ENCODE results near the gene WDR46. TPM values are rescaled to one million over a fixed set of nuclear protein-coding genes. Genes with fewer than 3 reads are reported as not detected.
A peak's percentile ranks its signal among the peaks of the same experiment; 100 is the strongest.

The WDR46 gene
- total and polyA plus RNA-seq, 2 of the 13 experiments (the other 11 are each of a cell fraction or from before 2014, with no cell fraction given), result 47.4 to 105 TPM

- TF ChIP-seq, protein P1, sequence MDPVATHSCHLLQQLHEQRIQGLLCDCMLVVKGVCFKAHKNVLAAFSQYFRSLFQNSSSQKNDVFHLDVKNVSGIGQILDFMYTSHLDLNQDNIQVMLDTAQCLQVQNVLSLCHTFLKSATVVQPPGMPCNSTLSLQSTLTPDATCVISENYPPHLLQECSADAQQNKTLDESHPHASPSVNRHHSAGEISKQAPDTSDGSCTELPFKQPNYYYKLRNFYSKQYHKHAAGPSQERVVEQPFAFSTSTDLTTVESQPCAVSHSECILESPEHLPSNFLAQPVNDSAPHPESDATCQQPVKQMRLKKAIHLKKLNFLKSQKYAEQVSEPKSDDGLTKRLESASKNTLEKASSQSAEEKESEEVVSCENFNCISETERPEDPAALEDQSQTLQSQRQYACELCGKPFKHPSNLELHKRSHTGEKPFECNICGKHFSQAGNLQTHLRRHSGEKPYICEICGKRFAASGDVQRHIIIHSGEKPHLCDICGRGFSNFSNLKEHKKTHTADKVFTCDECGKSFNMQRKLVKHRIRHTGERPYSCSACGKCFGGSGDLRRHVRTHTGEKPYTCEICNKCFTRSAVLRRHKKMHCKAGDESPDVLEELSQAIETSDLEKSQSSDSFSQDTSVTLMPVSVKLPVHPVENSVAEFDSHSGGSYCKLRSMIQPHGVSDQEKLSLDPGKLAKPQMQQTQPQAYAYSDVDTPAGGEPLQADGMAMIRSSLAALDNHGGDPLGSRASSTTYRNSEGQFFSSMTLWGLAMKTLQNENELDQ (CRISPR knock-in tag; IDR thresholded peaks at IDR 0.05; ENCODE audit: borderline replicate concordance), result 0 out of 2 replicates have a peak, but pooled peaks have one; percentile 7
- TF ChIP-seq ELF1 (CRISPR knock-in tag; IDR thresholded peaks at IDR 0.05) (peak; percentile 84), SAP130 (CRISPR knock-in tag; IDR thresholded peaks at IDR 0.05; ENCODE audit: low read depth) (peak; percentile 90), ZNF354B (CRISPR knock-in tag; IDR thresholded peaks at IDR 0.05) (peak; percentile 42; the same call in 1 of the 2 replicates), BRD4 (CRISPR knock-in tag; IDR thresholded peaks at IDR 0.05) (no peak; the same call in 1 of the 2 replicates), ZBTB20 (CRISPR knock-in tag; IDR thresholded peaks at IDR 0.05; ENCODE audit: borderline replicate concordance, low read depth) (peak; percentile 74), ZKSCAN1 (IDR thresholded peaks at IDR 0.05; ENCODE audit: low read length) (no peak), CREBL2 (CRISPR knock-in tag; IDR thresholded peaks at IDR 0.05; ENCODE audit: borderline replicate concordance) (peak; percentile 58; the same call in 1 of the 2 replicates), ZNF205 (CRISPR knock-in tag; IDR thresholded peaks at IDR 0.05) (peak; percentile 79; the same call in 1 of the 2 replicates), ZNF574 (CRISPR knock-in tag; IDR thresholded peaks at IDR 0.05) (peak; percentile 91), HOMEZ (CRISPR knock-in tag; IDR thresholded peaks at IDR 0.05; ENCODE audit: low read depth) (peak; percentile 28; the same call in 1 of the 2 replicates), PPARG (CRISPR knock-in tag; conservative IDR thresholded peaks at IDR 0.05) (peak; percentile 35; the same call in 1 of the 2 replicates), NFIB (CRISPR knock-in tag; IDR thresholded peaks at IDR 0.05; ENCODE audit: borderline replicate concordance) (no peak), BRCA1 (CRISPR knock-in tag; IDR thresholded peaks at IDR 0.05) (peak; percentile 42; the same call in 1 of the 2 replicates), ZNF687 (CRISPR knock-in tag; IDR thresholded peaks at IDR 0.05) (peak; percentile 91), BCL6 (CRISPR knock-in tag; IDR thresholded peaks at IDR 0.05) (peak; percentile 56; the same call in 1 of the 2 replicates), ZNF44 (CRISPR knock-in tag; IDR thresholded peaks at IDR 0.05) (peak; percentile 21; the same call in 1 of the 2 replicates)
Measured at GRCh38 chr6:33299237-33299944, 10.4 kb upstream of the WDR46 start (continued).
